GM23338 (cell line): ENCODE data around the gene UBE2C.

Source experiments
- CTCF ChIP-seq, 2 experiments: fragments of 200-600 bp in 1 of 2; sonication (generic) in 1 of 2; conservative IDR thresholded peaks; 2 replicates each; pipeline versions ENCODE4 v1.5.1 to v1.6.1; 2016 to 2017; ENCODE audit warnings: antibody characterized with exemption in 2 of 2, low read depth in 2 of 2, mild to moderate bottlenecking in 2 of 2, moderate library complexity in 1 of 2
- EZH2 ChIP-seq: fragments of 200-600 bp; sonication (generic); IDR thresholded peaks from one replicate; pipeline ENCODE4 v1.8.0; 2017; ENCODE audit warnings: antibody characterized with exemption, mild to moderate bottlenecking, low read depth; ENCODE audit not compliant: unreplicated experiment
- JUNB ChIP-seq: IDR thresholded peaks from one replicate; pipeline ENCODE4 v1.6.1; 2016; ENCODE audit warnings: antibody characterized with exemption; ENCODE audit not compliant: unreplicated experiment
- NANOG ChIP-seq: IDR thresholded peaks from 2 replicates; pipeline ENCODE4 v1.6.1; 2016; ENCODE audit warnings: antibody characterized with exemption, borderline replicate concordance
- POLR2AphosphoS5 ChIP-seq: IDR thresholded peaks from 2 replicates; pipeline ENCODE4 v1.6.1; 2016; ENCODE audit warnings: antibody characterized with exemption, low read depth
- REST ChIP-seq: IDR thresholded peaks from one replicate; pipeline ENCODE4 v1.6.1; 2018; ENCODE audit warnings: antibody characterized with exemption; ENCODE audit not compliant: unreplicated experiment
- ZNF331 ChIP-seq: fragments of 250-450 bp; sonication (Bioruptor Pico); IDR thresholded peaks from 2 replicates; pipeline ENCODE4 v1.5.0; 2020; ENCODE audit warnings: low read depth, mild to moderate bottlenecking, moderate library complexity

GRCh38 chr20:45765307-45765875 is 47.1 kb upstream of the UBE2C start:
- TF ChIP-seq EZH2 (no peak), CTCF (conservative IDR thresholded peaks at IDR 0.05; ENCODE audit: low read depth in 2 of 2) (no peak), ZNF331 (CRISPR knock-in tag) (no peak), POLR2AphosphoS5 (no peak), NANOG (peak; percentile 93), JUNB (no peak), REST (no peak)
